Activated naive CD8-positive, alpha-beta T cell treated with anti-CD3 and anti-CD28 coated beads, Interleukin-2, amount 50 U/mL, for 24 hours (primary cell): ENCODE results near the gene DUXB.

Experiments
- ATAC-seq: fragments of 150-1000 bp; cut with Tn5 transposase; one replicate; pipeline ENCODE4 v1.10.0; 2021
- DNase-seq: peaks from one replicate; pipeline ENCODE4 v3.0.0; 2021
- H3K27ac Mint-ChIP-seq: one replicate; pipeline ENCODE4 v1.8.0; 2021; ENCODE audit warnings: mild to moderate bottlenecking, mixed read lengths
- H3K27me3 Mint-ChIP-seq: one replicate; pipeline ENCODE4 v1.8.0; 2021; ENCODE audit warnings: mixed read lengths
- H3K36me3 Mint-ChIP-seq: one replicate; pipeline ENCODE4 v1.8.0; 2021; ENCODE audit warnings: low read depth, mixed read lengths
- H3K4me1 Mint-ChIP-seq: one replicate; pipeline ENCODE4 v1.8.0; 2021; ENCODE audit warnings: mixed read lengths
- H3K4me3 Mint-ChIP-seq: one replicate; pipeline ENCODE4 v1.8.0; 2021; ENCODE audit warnings: mild to moderate bottlenecking, moderate library complexity, mixed read lengths
- H3K9me3 Mint-ChIP-seq: one replicate; pipeline ENCODE4 v1.8.0; 2021; ENCODE audit warnings: mixed read lengths

Gene DUXB

GRCh38 chr16:75701361-75701760, at the start of gene DUXB:
Gene DUXB, minus strand, starts transcription at chr16:75701461. Its CDS starts 43 bp downstream, at chr16:75701418.
- no peaks in the 10 kb centered on the region for H3K36me3 Mint-ChIP-seq
- ATAC-seq (no peak), DNase-seq (no peak)
- no peaks in the 10 kb centered on the region for H3K9me3 Mint-ChIP-seq
- H3K4me1 Mint-ChIP-seq, result no peaks in the 10 kb centered on the region
- H3K4me3 Mint-ChIP-seq, result no peak within 1 kb of the TSS
- no peak within 1 kb of the TSS for H3K27ac Mint-ChIP-seq
- peaks cover 2% of the 10 kb centered on the region for H3K27me3 Mint-ChIP-seq

- H3K4me1 Mint-ChIP-seq, result no peaks in the 10 kb centered on the region
- H3K36me3 Mint-ChIP-seq, result no peaks in the 10 kb centered on the region
- peaks cover 16% of the 10 kb centered on the region for H3K27me3 Mint-ChIP-seq
- H3K4me3 Mint-ChIP-seq, result no peak overlapping the region
- ATAC-seq (no peak), DNase-seq (no peak)
- no peak overlapping the region for H3K27ac Mint-ChIP-seq
- H3K9me3 Mint-ChIP-seq, result peaks cover 4% of the 10 kb centered on the region
Measured at GRCh38 chr16:75750528-75750927, 49.3 kb upstream of the DUXB start.

GRCh38 chr16:75746359-75746758, 45.1 kb upstream of the DUXB start:
- ATAC-seq (no peak), DNase-seq (no peak)
- H3K27ac Mint-ChIP-seq, result no peak overlapping the region
- H3K4me1 Mint-ChIP-seq, result no peaks in the 10 kb centered on the region
- peaks cover 24% of the 10 kb centered on the region for H3K27me3 Mint-ChIP-seq
- no peak overlapping the region for H3K4me3 Mint-ChIP-seq
- peaks cover 15% of the 10 kb centered on the region for H3K9me3 Mint-ChIP-seq
- peaks cover 6% of the 10 kb centered on the region for H3K36me3 Mint-ChIP-seq

GRCh38 chr16:75745823-75746222, 44.6 kb upstream of the DUXB start:
- peaks cover 15% of the 10 kb centered on the region for H3K9me3 Mint-ChIP-seq
- no peak overlapping the region for H3K27ac Mint-ChIP-seq
- peaks cover 6% of the 10 kb centered on the region for H3K36me3 Mint-ChIP-seq
- ATAC-seq (no peak), DNase-seq (no peak)
- H3K27me3 Mint-ChIP-seq, result peaks cover 24% of the 10 kb centered on the region
- H3K4me3 Mint-ChIP-seq, result no peak overlapping the region
- H3K4me1 Mint-ChIP-seq, result no peaks in the 10 kb centered on the region

GRCh38 chr16:75745242-75745641, 44.0 kb upstream of the DUXB start:
- Mint-ChIP-seq H3K27me3 (peaks cover 24% of the 10 kb centered on the region), H3K9me3 (peaks cover 15% of the 10 kb centered on the region), H3K4me1 (no peaks in the 10 kb centered on the region), H3K27ac (no peak overlapping the region), H3K36me3 (peaks cover 6% of the 10 kb centered on the region), H3K4me3 (no peak overlapping the region)
- DNase-seq, result no peak
- no peak for ATAC-seq

GRCh38 chr16:75742424-75743047, 41.3 kb upstream of the DUXB start:
- Mint-ChIP-seq H3K36me3 (peaks cover 6% of the 10 kb centered on the region), H3K4me1 (no peaks in the 10 kb centered on the region), H3K27me3 (peaks cover 14% of the 10 kb centered on the region), H3K27ac (no peak overlapping the region), H3K4me3 (no peak overlapping the region), H3K9me3 (peaks cover 10% of the 10 kb centered on the region)
- ATAC-seq (no peak), DNase-seq (no peak)

GRCh38 chr16:75733305-75734211, 32.3 kb upstream of the DUXB start:
- no peaks in the 10 kb centered on the region for H3K36me3 Mint-ChIP-seq
- H3K9me3 Mint-ChIP-seq, result no peaks in the 10 kb centered on the region
- H3K27me3 Mint-ChIP-seq, result no peaks in the 10 kb centered on the region
- H3K4me3 Mint-ChIP-seq, result no peak overlapping the region
- DNase-seq (no peak), ATAC-seq (no peak)
- H3K4me1 Mint-ChIP-seq, result no peaks in the 10 kb centered on the region
- no peak overlapping the region for H3K27ac Mint-ChIP-seq

- Mint-ChIP-seq H3K9me3 (no peaks in the 10 kb centered on the region), H3K27me3 (no peaks in the 10 kb centered on the region), H3K4me1 (no peaks in the 10 kb centered on the region), H3K36me3 (no peaks in the 10 kb centered on the region), H3K27ac (no peak overlapping the region), H3K4me3 (no peak overlapping the region)
- DNase-seq (no peak), ATAC-seq (no peak)
Measured at GRCh38 chr16:75732871-75733270, 31.6 kb upstream of the DUXB start.

- H3K27me3 Mint-ChIP-seq, result no peaks in the 10 kb centered on the region
- H3K27ac Mint-ChIP-seq, result no peak overlapping the region
- ATAC-seq (no peak), DNase-seq (no peak)
- H3K4me1 Mint-ChIP-seq, result no peaks in the 10 kb centered on the region
- no peaks in the 10 kb centered on the region for H3K9me3 Mint-ChIP-seq
- H3K36me3 Mint-ChIP-seq, result no peaks in the 10 kb centered on the region
- H3K4me3 Mint-ChIP-seq, result no peak overlapping the region
Measured at GRCh38 chr16:75727221-75727620, 26.0 kb upstream of the DUXB start.

- DNase-seq, result no peak
- Mint-ChIP-seq H3K36me3 (no peaks in the 10 kb centered on the region), H3K27ac (no peak within 1 kb of the TSS), H3K4me1 (no peaks in the 10 kb centered on the region), H3K9me3 (no peaks in the 10 kb centered on the region), H3K27me3 (no peaks in the 10 kb centered on the region), H3K4me3 (no peak within 1 kb of the TSS)
- ATAC-seq, result no peak
Measured at GRCh38 chr16:75726390-75726789, 25.1 kb upstream of the DUXB start, which contains the start of gene CPHXL. Gene CPHXL, minus strand, starts transcription at chr16:75726490. Its CDS starts 48 bp downstream, at chr16:75726442.

- DNase-seq (no peak), ATAC-seq (no peak)
- Mint-ChIP-seq H3K4me1 (no peaks in the 10 kb centered on the region), H3K4me3 (no peak overlapping the region), H3K27ac (no peak overlapping the region), H3K36me3 (no peaks in the 10 kb centered on the region), H3K27me3 (peaks cover 6% of the 10 kb centered on the region), H3K9me3 (no peaks in the 10 kb centered on the region)
Measured at GRCh38 chr16:75718452-75718851, 17.2 kb upstream of the DUXB start.

GRCh38 chr16:75714661-75715060, 13.4 kb upstream of the DUXB start:
- DNase-seq (no peak), ATAC-seq (no peak)
- peaks cover 4% of the 10 kb centered on the region for H3K27me3 Mint-ChIP-seq
- no peak overlapping the region for H3K4me3 Mint-ChIP-seq
- no peak overlapping the region for H3K27ac Mint-ChIP-seq
- H3K9me3 Mint-ChIP-seq, result peaks cover 11% of the 10 kb centered on the region
- H3K4me1 Mint-ChIP-seq, result no peaks in the 10 kb centered on the region
- peaks cover 5% of the 10 kb centered on the region for H3K36me3 Mint-ChIP-seq

GRCh38 chr16:75710344-75710743, 9.1 kb upstream of the DUXB start:
- no peaks in the 10 kb centered on the region for H3K4me1 Mint-ChIP-seq
- DNase-seq (no peak), ATAC-seq (no peak)
- H3K9me3 Mint-ChIP-seq, result peaks cover 11% of the 10 kb centered on the region
- H3K4me3 Mint-ChIP-seq, result no peak overlapping the region
- H3K27me3 Mint-ChIP-seq, result peaks cover 3% of the 10 kb centered on the region
- no peak overlapping the region for H3K27ac Mint-ChIP-seq
- peaks cover 5% of the 10 kb centered on the region for H3K36me3 Mint-ChIP-seq

GRCh38 chr16:75703306-75703705, 2.0 kb upstream of the DUXB start:
- H3K36me3 Mint-ChIP-seq, result no peaks in the 10 kb centered on the region
- H3K27me3 Mint-ChIP-seq, result peaks cover 4% of the 10 kb centered on the region
- ATAC-seq, result no peak

GRCh38 chr16:75702242-75702641, 981 bp upstream of the DUXB start:
- H3K4me1 Mint-ChIP-seq, result no peaks in the 10 kb centered on the region

More at GRCh38 chr16:75703306-75703705, 2.0 kb upstream of the DUXB start:
- no peak for DNase-seq
- no peak overlapping the region for H3K4me3 Mint-ChIP-seq
- H3K4me1 Mint-ChIP-seq, result no peaks in the 10 kb centered on the region
- no peaks in the 10 kb centered on the region for H3K9me3 Mint-ChIP-seq
- H3K27ac Mint-ChIP-seq, result no peak overlapping the region

More at GRCh38 chr16:75702242-75702641, 981 bp upstream of the DUXB start:
- Mint-ChIP-seq H3K27ac (no peak overlapping the region), H3K9me3 (no peaks in the 10 kb centered on the region), H3K27me3 (peaks cover 2% of the 10 kb centered on the region), H3K4me3 (no peak overlapping the region), H3K36me3 (no peaks in the 10 kb centered on the region)
- ATAC-seq (no peak), DNase-seq (no peak)
